ENCODE measurements around the gene MUC15.
"Not testable (repeated sequence)": the region's sequence is repeated elsewhere in the genome, so short reads cannot be mapped to it uniquely, and the experiment has no call there.

MUC15 gene

GRCh38 chr11:26571861-26572654 is at the start of gene MUC15:
Gene MUC15 (minus strand): TSS chr11:26572263. CDS start chr11:26567094, 5,169 bp downstream.
- no peak for DNase-seq

GRCh38 chr11:26621132-26621531 is 49.1 kb upstream of the MUC15 start:
- no peak for DNase-seq

GRCh38 chr11:26620282-26621045 is 48.4 kb upstream of the MUC15 start:
- no peak for DNase-seq

GRCh38 chr11:26618441-26618840 is 46.4 kb upstream of the MUC15 start:
- DNase-seq: no peak

GRCh38 chr11:26613759-26614158 is 41.7 kb upstream of the MUC15 start:
- DNase-seq: no peak

GRCh38 chr11:26608507-26609146 is 36.6 kb upstream of the MUC15 start:
- DNase-seq: no peak

- no peak for DNase-seq
Measured at GRCh38 chr11:26607725-26608506, 35.9 kb upstream of the MUC15 start.

GRCh38 chr11:26599876-26600434 is 27.9 kb upstream of the MUC15 start:
- no peak for DNase-seq

GRCh38 chr11:26599425-26599824 is 27.4 kb upstream of the MUC15 start:
- no peak for DNase-seq

GRCh38 chr11:26597899-26598298 is 25.8 kb upstream of the MUC15 start:
- DNase-seq: no peak

- not testable (repeated sequence) for DNase-seq
Measured at GRCh38 chr11:26597049-26597689, 25.1 kb upstream of the MUC15 start.

GRCh38 chr11:26595207-26595865 is 23.3 kb upstream of the MUC15 start:
- not testable (repeated sequence) for DNase-seq

- DNase-seq: no peak
Measured at GRCh38 chr11:26593691-26594090, 21.6 kb upstream of the MUC15 start.

GRCh38 chr11:26587073-26587472 is 15.0 kb upstream of the MUC15 start:
- no peak for DNase-seq

- no peak for DNase-seq
Measured at GRCh38 chr11:26584818-26585217, 12.8 kb upstream of the MUC15 start.

GRCh38 chr11:26583550-26583949 is 11.5 kb upstream of the MUC15 start:
- DNase-seq: no peak

- DNase-seq: no peak
Measured at GRCh38 chr11:26580929-26581328, 8.9 kb upstream of the MUC15 start.

- DNase-seq: no peak
Measured at GRCh38 chr11:26579683-26580082, 7.6 kb upstream of the MUC15 start.

GRCh38 chr11:26578998-26579661 is 7.1 kb upstream of the MUC15 start:
- DNase-seq: no peak

GRCh38 chr11:26575946-26576345 is 3.9 kb upstream of the MUC15 start:
- no peak for DNase-seq

GRCh38 chr11:26573896-26574295 is 1.8 kb upstream of the MUC15 start:
- DNase-seq: no peak
